ENCODE measurements around the gene RBM38.

The RBM38 gene

GRCh38 chr20:57391439-57392301 is 474 bp downstream of the RBM38 start:
- no peak for DNase-seq

- DNase-seq: peak; percentile 81
Observed at GRCh38 chr20:57392512-57393271, 1.5 kb downstream of the RBM38 start.

- DNase-seq: no peak
Observed at GRCh38 chr20:57393321-57394120, 2.3 kb downstream of the RBM38 start.

GRCh38 chr20:57394121-57395082 is 3.2 kb downstream of the RBM38 start:
- DNase-seq: no peak

DNA sequence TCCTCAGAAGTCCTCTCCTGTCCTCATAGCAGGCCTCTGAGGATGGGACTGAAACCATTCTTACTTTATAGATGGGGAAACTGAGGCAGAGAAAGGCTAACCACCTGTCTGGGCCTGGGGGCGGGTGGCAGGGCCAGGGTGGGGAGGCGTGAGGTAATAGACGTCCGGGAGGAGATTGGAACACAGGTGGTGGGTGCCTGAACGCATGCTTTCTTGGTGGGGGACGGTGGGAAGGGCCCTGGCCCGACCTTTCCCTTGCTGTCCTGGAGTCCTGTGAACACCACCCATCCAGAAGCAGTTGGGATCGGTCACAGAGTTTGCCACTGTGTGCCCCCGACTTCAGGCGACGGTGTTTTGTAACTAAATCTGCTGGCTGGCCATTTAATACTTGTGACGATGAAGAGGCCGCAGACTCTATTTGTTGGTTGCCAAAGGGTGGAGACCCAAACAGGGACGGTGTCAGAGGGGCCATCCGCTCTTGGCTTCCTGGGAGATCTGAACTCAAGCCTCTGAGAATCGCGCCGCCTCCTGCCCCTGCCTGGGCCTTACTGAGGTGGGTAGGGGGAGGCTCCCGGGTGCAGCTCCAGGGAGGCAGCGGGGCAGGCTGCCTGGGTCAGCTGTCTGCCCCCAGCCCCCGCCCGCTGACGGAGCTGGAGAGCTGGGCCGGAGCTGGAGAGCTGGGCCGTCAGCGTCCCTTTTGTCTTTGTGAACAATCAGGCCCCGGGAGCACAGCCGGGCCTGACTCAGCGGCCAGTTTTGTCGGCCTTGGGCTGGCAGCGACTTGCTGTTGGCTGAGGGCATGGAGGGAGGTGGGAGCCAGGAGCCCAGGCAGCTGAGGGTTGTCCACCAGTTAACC is 4.1 kb downstream of the RBM38 start:
- no peak for DNase-seq

- DNase-seq: no peak
Observed at GRCh38 chr20:57396212-57396983, 5.2 kb downstream of the RBM38 start.

DNA sequence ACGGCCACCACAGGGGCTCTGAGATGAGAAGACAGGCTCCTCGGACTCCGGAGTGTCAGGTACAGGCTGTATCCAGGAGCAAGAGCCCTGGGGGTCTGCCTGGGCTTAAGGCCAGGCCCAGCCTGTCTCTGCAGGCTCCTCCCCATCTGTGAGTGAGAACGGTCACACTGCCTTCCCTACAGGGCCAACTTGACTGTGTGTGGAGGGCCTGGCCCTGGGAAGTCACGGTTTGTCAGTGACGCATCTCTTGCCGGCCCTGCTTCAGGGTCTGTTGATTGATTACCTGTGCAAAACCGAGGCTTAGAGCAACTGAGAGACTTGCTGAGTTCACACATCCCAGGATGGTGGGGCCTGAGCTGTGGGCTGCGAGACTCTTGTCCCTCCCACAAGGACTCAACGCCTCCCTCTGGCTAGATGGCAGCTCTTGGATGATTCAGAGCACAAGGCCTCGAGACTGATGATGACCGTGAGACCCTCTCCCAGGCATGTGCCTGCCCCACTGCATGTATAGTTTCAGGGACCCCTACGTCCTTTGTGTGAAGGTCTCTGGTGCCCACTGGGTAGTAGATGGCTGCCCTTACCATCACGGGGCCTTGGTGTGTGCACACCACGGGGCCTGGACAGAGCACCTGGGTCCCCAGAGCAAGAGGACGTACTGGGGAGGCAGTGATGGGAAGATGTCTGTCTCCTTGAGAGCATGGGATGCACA is 5.9 kb downstream of the RBM38 start:
- DNase-seq: no peak

DNA sequence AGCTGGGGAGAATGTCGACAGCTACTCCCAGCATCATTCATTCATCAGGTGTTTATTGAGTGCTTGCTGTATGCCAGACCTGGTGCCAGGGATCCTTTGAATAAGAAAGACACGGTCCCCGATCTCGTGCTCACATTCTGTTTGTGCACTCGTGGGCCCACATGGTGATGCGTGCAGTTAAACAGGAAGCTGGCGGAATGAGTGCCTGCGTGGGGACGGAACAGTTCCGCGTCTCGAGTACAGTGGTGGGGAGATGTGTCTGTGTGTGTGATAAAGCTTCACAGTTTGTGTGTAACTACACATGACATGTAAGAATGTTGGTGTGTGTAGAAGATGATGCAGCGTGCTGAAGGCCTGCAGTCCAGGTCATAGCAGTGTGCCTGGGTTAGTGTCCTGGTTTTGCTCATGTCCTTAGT is 6.5 kb downstream of the RBM38 start:
- peak; percentile 69 for DNase-seq

GRCh38 chr20:57398231-57398821 is 7.1 kb downstream of the RBM38 start:
- DNase-seq: peak; percentile 92

DNA sequence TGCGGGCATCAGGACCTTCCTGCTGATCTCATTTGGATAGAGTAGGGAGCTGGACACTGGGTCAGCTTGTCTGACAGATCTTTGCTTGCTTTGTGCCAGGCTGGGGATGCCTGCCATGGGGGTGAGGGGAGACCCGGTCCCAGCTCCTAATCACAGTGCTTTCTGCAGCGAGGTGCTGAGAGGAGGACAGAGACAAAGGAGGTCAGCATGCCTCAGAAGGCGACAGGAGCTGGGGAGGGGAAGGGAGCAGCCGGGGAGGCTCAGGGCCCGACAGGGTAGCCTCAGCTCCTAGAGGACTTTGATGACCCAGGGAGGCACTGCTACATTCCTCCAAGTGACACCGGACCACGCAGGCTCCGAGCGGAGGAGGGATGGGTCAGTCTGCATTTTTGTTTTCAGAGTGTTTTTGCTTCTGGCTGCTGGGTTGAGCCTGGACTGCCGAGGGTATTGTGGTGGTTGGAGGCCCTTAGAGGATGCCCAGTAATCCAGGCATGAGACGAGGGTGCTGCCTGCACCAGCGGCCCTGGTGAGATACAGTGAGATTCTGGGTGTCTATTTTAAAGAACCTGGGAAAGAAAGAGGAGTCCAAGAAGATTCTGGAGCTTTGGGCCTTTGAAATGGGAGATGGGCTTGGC is 7.8 kb downstream of the RBM38 start:
- DNase-seq: no peak

DNA sequence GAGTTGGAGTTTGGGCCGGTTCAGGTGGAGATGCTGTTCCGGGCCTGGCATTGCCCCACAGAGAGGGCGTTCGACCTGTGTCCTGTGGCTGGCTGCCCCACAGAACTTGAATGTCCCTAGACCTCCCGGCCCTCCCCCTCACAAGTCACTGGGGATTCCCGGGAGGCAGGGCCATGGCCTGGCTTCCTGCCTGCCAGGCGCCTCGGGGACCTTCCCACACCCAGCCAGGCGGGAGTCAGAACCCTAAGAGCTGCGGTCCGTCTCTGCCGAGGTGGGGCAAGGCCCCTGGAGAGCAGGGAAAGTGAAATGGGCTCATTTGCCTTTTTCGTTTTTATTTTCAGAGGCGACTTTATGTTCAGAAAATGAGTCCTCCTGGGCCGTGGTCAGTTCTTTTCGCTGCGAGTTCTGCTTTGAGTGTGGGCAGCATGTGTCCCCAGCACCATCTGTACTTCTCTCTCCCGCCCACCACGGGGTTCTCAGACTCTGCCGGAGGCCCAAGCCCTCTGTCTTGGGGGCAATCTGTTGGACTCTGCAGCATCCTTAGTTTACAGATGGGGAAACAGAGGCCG is 8.5 kb downstream of the RBM38 start:
- DNase-seq: no peak

DNA sequence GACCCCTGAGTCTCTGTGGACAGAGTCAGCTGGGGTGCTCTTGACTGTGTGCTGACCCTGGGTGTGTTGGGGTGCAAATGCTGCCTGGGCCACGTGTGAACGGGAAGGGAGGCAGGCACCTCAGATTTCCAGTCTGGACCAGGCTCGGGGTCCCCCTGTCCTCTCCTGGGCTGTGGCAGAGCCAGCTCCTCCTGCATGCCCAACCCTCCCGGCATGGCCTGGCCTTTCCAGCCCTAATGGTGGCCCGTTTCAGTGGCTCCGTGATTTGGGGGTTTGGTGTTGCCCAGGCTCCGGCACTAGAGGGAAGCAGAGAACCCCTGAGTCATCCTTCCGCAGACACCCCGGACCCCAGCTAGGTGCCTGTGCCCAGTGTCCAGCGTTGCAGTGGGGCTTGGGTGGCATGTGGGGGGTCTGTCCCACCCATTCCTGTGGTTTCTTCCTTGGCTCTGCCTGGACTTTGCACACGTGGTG is 9.1 kb downstream of the RBM38 start:
- DNase-seq: no peak

- no peak for DNase-seq
Observed at GRCh38 chr20:57400821-57401564, 9.8 kb downstream of the RBM38 start.

DNA sequence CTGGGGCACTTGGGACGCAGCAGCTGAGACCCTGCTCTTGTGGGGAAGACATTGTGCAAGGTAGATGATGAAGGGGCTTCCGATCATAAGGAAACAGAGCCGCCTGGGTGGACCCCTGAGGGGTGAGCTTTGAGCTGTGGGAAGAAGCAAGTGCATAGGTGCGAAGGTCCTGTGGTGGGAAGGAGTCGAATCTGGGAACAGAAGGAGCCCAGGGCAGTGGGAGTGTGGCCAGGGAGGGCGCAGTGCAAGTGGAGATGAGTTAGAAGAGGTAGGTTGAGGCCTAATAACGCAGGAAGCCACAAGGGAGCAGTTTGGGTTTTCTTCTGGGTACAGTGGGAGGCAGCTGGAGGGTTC is 10.3 kb downstream of the RBM38 start:
- DNase-seq: no peak

DNA sequence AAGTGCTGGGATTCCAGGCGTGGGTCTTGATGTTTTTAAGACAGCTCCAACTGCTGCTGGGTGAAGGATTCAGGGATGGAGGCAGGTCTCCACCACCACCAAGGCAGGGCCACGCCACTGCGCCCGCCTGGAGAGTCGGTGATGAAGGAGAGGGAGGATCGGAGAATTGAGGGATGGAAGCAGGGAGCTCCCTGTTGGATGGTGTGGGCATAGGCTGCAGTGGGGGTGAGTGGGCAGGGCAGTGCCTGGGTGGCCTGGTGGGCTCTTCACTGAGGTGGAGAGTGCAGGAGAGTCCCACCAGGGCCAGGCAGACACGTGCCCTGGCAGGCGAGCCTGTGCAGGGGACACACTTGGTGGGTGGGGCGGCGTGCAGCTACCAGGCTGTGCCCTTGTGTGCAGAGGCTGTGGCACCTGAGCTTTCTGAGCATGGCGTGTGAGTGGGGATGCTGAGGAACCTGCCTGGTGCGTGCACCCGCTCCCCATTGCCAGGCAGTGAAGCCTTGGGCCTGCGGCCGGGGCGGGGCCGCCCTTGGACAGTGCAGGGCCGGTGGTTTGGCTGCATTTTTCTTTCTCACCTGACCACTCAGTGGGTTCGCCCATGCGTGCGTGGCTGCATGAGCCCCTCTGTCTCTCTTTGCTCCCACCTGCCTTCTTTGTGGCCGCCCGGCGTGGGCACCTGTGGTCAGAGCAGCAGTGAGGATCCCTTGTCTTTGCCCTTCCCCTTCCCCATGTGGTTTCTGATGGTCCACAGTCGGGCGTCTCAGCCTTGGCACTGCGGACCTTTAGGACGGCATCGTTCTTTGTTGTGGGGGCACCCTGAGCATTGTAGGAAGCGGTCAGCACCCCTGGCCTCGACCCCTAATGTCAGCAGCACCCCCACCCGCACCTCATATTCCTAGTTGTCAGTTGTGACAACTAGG is 11.3 kb downstream of the RBM38 start:
- DNase-seq: no peak

- DNase-seq: no peak
Observed at GRCh38 chr20:57403216-57403615, 12.0 kb downstream of the RBM38 start.

All from activated CD4-positive, alpha-beta T cell treated with anti-CD3 and anti-CD28 coated beads, Interleukin-2, amount 50 U/mL, for 1 hour (primary cell).